Measurements from ENCODE around the gene ABCG1.

Gene ABCG1

GRCh38 chr21:42272109-42272962 lies 53.4 kb downstream of the ABCG1 start:
- no peak for DNase-seq (ENCODE audit: low read depth)

DNA sequence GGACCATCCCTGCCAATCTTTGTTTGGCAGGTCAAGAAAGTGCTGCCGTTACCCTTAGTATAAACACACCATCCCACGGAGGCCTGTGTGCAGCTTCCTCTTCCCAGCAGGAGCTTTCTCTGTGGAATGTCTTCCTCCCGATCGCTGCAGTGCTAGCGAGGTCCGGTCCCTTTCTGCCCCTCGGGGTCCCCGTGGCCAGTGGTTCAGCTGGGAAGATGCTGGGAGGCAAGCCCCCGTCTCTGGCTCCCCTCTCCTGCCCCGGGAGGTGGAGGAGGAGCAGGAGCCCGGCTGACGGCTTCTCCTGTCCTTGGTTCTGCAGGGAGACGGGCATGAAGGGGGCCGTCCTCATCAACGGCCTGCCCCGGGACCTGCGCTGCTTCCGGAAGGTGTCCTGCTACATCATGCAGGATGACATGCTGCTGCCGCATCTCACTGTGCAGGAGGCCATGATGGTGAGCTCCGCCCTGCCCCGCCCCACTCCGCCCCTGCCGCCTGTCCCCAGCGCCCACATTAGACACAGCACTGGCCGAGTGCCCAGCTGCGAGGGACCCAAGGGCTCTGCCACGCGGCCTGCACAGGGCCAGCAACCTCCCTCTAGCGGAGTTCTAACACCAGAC lies 54.2 kb downstream of the ABCG1 start:
- DNase-seq (ENCODE audit: low read depth), result no peak

- no peak for DNase-seq (ENCODE audit: low read depth)
Observed at GRCh38 chr21:42276076-42276475, 57.1 kb downstream of the ABCG1 start.

- DNase-seq (ENCODE audit: low read depth), result no peak
Observed at GRCh38 chr21:42276526-42277154, 57.7 kb downstream of the ABCG1 start.

- no peak for DNase-seq (ENCODE audit: low read depth)
Observed at GRCh38 chr21:42277593-42277992, 58.7 kb downstream of the ABCG1 start.

GRCh38 chr21:42278451-42279149 lies 59.7 kb downstream of the ABCG1 start:
- DNase-seq (ENCODE audit: low read depth), result no peak

- DNase-seq (ENCODE audit: low read depth), result no peak
Observed at GRCh38 chr21:42279341-42279871, 60.5 kb downstream of the ABCG1 start.

GRCh38 chr21:42279888-42280287 lies 60.9 kb downstream of the ABCG1 start:
- DNase-seq (ENCODE audit: low read depth), result no peak

GRCh38 chr21:42280356-42281180 lies 61.6 kb downstream of the ABCG1 start:
- no peak for DNase-seq (ENCODE audit: low read depth)

GRCh38 chr21:42281181-42281680 lies 62.3 kb downstream of the ABCG1 start:
- DNase-seq (ENCODE audit: low read depth), result no peak

GRCh38 chr21:42282021-42282420 lies 63.1 kb downstream of the ABCG1 start:
- DNase-seq (ENCODE audit: low read depth), result no peak

GRCh38 chr21:42282715-42283114 lies 63.8 kb downstream of the ABCG1 start:
- DNase-seq (ENCODE audit: low read depth), result no peak

DNA sequence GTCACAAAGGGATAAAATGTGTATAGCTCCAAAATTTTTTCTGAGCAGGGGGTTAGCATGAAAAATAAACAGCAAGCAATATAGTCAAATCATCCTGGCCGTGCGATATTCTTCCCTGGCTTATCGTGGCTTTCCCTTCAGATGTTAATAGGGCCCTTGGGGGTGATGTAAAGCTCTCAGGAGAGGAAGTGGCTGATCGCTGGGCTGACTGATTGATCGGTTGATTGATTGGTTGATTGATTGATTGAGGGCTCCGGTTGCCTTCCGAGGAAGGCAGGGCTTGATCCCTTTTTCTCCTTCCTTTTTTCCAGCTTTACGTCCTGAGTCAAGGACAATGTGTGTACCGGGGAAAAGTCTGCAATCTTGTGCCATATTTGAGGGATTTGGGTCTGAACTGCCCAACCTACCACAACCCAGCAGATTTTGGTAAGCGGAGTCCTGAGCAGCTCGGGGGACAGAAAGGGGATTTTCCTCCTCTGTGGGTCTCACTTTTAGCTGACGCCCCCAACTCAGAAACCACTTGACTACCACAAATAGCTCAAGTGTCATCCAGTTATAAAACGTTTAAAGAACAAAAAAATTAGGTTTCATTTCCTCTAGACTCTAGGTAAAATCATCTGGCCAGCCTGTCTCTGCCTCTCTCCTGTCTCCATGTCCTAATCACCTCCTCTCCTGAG lies 66.8 kb downstream of the ABCG1 start:
- DNase-seq (ENCODE audit: low read depth), result no peak

GRCh38 chr21:42286416-42286815 lies 67.5 kb downstream of the ABCG1 start:
- no peak for DNase-seq (ENCODE audit: low read depth)

- DNase-seq (ENCODE audit: low read depth), result no peak
Observed at GRCh38 chr21:42287193-42288083, 68.5 kb downstream of the ABCG1 start.

- no peak for DNase-seq (ENCODE audit: low read depth)
Observed at GRCh38 chr21:42288962-42289361, 70.0 kb downstream of the ABCG1 start.

- DNase-seq (ENCODE audit: low read depth), result no peak
Observed at GRCh38 chr21:42289926-42290325, 71.0 kb downstream of the ABCG1 start.

DNA sequence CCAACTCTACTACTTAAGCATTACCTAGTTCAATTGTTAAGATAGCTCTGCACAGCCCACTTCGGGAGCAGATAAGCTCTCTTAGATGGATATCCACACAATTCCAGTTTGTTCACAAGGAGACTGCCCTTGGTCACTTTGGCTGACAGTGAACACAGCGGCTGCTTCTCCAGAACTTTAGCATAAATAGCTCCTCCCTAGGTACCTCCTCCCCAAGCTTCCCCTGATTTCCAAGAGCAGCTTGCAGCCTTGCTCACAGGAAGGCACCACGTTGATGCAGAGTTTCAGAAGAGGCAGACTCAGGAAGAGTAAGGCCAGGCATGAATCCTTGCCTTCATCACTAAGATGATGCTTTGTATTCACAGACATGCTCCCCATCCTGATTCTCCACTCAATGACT lies 71.6 kb downstream of the ABCG1 start:
- no peak for DNase-seq (ENCODE audit: low read depth)

- no peak for DNase-seq (ENCODE audit: low read depth)
Observed at GRCh38 chr21:42291003-42291750, 72.2 kb downstream of the ABCG1 start.

Data from GM04503 (cell line).